Stimulated activated CD8-positive, alpha-beta memory T cell treated with anti-CD3 and anti-CD28 coated beads, Interleukin-15, amount 100 ng/mL, for 48 hours (primary cell): Measurements from ENCODE around the gene MMD2.
"Not testable (repeated sequence)": the region's sequence is repeated elsewhere in the genome, so short reads cannot be mapped to it uniquely, and the experiment has no call there.

Experiments
- DNase-seq, 2 donors: peaks; one replicate each; pipeline ENCODE4 v3.0.0-alpha.2; 2020; ENCODE audit warnings: low read depth in 2 of 2

The MMD2 gene

GRCh38 chr7:4958477-4959301 lies at the start of gene MMD2:
MMD2 (minus strand) TSS chr7:4959187; CDS start chr7:4959017, 170 bp downstream.
- DNase-seq: no peak

GRCh38 chr7:5005066-5005465 lies 46.1 kb upstream of the MMD2 start:
- no peak for DNase-seq

- DNase-seq: no peak
Observed at GRCh38 chr7:5001911-5002310, 42.9 kb upstream of the MMD2 start.

GRCh38 chr7:5001003-5001402 lies 42.0 kb upstream of the MMD2 start:
- no peak for DNase-seq

GRCh38 chr7:4999369-4999950 lies 40.5 kb upstream of the MMD2 start:
- no peak for DNase-seq

- no peak for DNase-seq
Observed at GRCh38 chr7:4998910-4999309, 39.9 kb upstream of the MMD2 start.

GRCh38 chr7:4998244-4998643 lies 39.3 kb upstream of the MMD2 start:
- DNase-seq: no peak

- no peak for DNase-seq
Observed at GRCh38 chr7:4996696-4997222, 37.8 kb upstream of the MMD2 start.

GRCh38 chr7:4995429-4995969 lies 36.5 kb upstream of the MMD2 start:
- DNase-seq: no peak

GRCh38 chr7:4993471-4993870 lies 34.5 kb upstream of the MMD2 start:
- no peak for DNase-seq

- not testable (repeated sequence) for DNase-seq
Observed at GRCh38 chr7:4982741-4983140, 23.8 kb upstream of the MMD2 start.

- DNase-seq: not testable (repeated sequence)
Observed at GRCh38 chr7:4981295-4981890, 22.4 kb upstream of the MMD2 start.

GRCh38 chr7:4975626-4976025 lies 16.6 kb upstream of the MMD2 start:
- not testable (repeated sequence) for DNase-seq

GRCh38 chr7:4973728-4974198 lies 14.8 kb upstream of the MMD2 start:
- peak; percentile 90 for DNase-seq

- DNase-seq: not testable (repeated sequence)
Observed at GRCh38 chr7:4972446-4972845, 13.5 kb upstream of the MMD2 start.

- DNase-seq: no peak
Observed at GRCh38 chr7:4965295-4966022, 6.5 kb upstream of the MMD2 start.

- DNase-seq: no peak
Observed at GRCh38 chr7:4964506-4964905, 5.5 kb upstream of the MMD2 start.

- no peak for DNase-seq
Observed at GRCh38 chr7:4962872-4963775, 4.1 kb upstream of the MMD2 start.

- DNase-seq: no peak
Observed at GRCh38 chr7:4960363-4960762, 1.4 kb upstream of the MMD2 start.

- DNase-seq: no peak
Observed at GRCh38 chr7:4959893-4960292, 906 bp upstream of the MMD2 start.

GRCh38 chr7:4959306-4959705 lies 319 bp upstream of the MMD2 start:
- no peak for DNase-seq
